H7 (cell line): ENCODE measurements around the gene IER5L. TPM values are rescaled to one million over a fixed set of nuclear protein-coding genes. Genes with fewer than 3 reads are reported as not detected.

Experiments
- DNase-seq: peaks from one replicate; pipeline ENCODE4 v3.0.0; 2012
- H3K27me3 ChIP-seq: 2 replicates; pipeline ENCODE4 v1.6.0; 2011; ENCODE audit warnings: mild to moderate bottlenecking, low read length; ENCODE audit not compliant: control insufficient read depth, insufficient read depth
- H3K36me3 ChIP-seq: replicated peaks from 2 replicates; pipeline ENCODE4 v1.5.1; 2011; ENCODE audit warnings: low read length; ENCODE audit not compliant: control insufficient read depth, insufficient read depth
- H3K4me3 ChIP-seq: 2 replicates; pipeline ENCODE4 v1.5.1; 2011; ENCODE audit warnings: low read depth, mild to moderate bottlenecking, control low read depth, low read length, moderate library complexity; ENCODE audit not compliant: insufficient read depth
- total RNA-seq: library from RNA; depleted of rRNA; stranded (reverse); fragments of >200 nt; shearing (Covaris generic); gene quantifications from 2 replicates; pipeline ENCODE4 v1.2.3, GENCODE V29; 2014; rRNA removed

Gene IER5L
- total RNA-seq: 11.1 and 13.3 TPM in 2 replicates

GRCh38 chr9:129177791-129178567 is at the start of gene IER5L:
TSS of gene IER5L (minus strand) at chr9:129178261. CDS start at chr9:129178052, 209 bp downstream.
- H3K4me3 ChIP-seq: peak within 1 kb of the TSS; percentile 71
- DNase-seq: peak; percentile 100
- H3K27me3 ChIP-seq: peaks cover 72% of the 10 kb centered on the region
- no peaks in the 10 kb centered on the region for H3K36me3 ChIP-seq

GRCh38 chr9:129227843-129228189 is 49.8 kb upstream of the IER5L start:
- no peaks in the 10 kb centered on the region for H3K36me3 ChIP-seq
- H3K27me3 ChIP-seq: no peaks in the 10 kb centered on the region
- no peak overlapping the region for H3K4me3 ChIP-seq
- DNase-seq: no peak

GRCh38 chr9:129225815-129226214 is 47.8 kb upstream of the IER5L start:
- Histone ChIP-seq H3K27me3 (no peaks in the 10 kb centered on the region), H3K36me3 (no peaks in the 10 kb centered on the region), H3K4me3 (no peak overlapping the region)
- DNase-seq: peak; percentile 82

- Histone ChIP-seq H3K4me3 (no peak overlapping the region), H3K27me3 (no peaks in the 10 kb centered on the region), H3K36me3 (no peaks in the 10 kb centered on the region)
- no peak for DNase-seq
These were observed 47.4 kb upstream of the IER5L start for GRCh38 chr9:129225490-129225778.

- DNase-seq: no peak
- no peaks in the 10 kb centered on the region for H3K27me3 ChIP-seq
These were observed 46.8 kb upstream of the IER5L start for GRCh38 chr9:129224618-129225489.

GRCh38 chr9:129223551-129224208 is 45.6 kb upstream of the IER5L start:
- H3K27me3 ChIP-seq: no peaks in the 10 kb centered on the region
- no peak overlapping the region for H3K4me3 ChIP-seq
- no peak for DNase-seq
- no peaks in the 10 kb centered on the region for H3K36me3 ChIP-seq

More at GRCh38 chr9:129224618-129225489, 46.8 kb upstream of the IER5L start:
- Histone ChIP-seq H3K4me3 (no peak overlapping the region), H3K36me3 (no peaks in the 10 kb centered on the region)

- no peak overlapping the region for H3K4me3 ChIP-seq
- H3K27me3 ChIP-seq: no peaks in the 10 kb centered on the region
- DNase-seq: no peak
- no peaks in the 10 kb centered on the region for H3K36me3 ChIP-seq
These were observed 44.8 kb upstream of the IER5L start for GRCh38 chr9:129222819-129223218.

GRCh38 chr9:129221979-129222635 is 44.0 kb upstream of the IER5L start:
- Histone ChIP-seq H3K36me3 (no peaks in the 10 kb centered on the region), H3K27me3 (no peaks in the 10 kb centered on the region), H3K4me3 (no peak overlapping the region)
- DNase-seq: peak; percentile 58

- Histone ChIP-seq H3K27me3 (no peaks in the 10 kb centered on the region), H3K36me3 (no peaks in the 10 kb centered on the region), H3K4me3 (no peak overlapping the region)
- DNase-seq: no peak
These were observed 43.2 kb upstream of the IER5L start for GRCh38 chr9:129221233-129221632.

- no peaks in the 10 kb centered on the region for H3K27me3 ChIP-seq
- H3K4me3 ChIP-seq: no peak overlapping the region
- no peaks in the 10 kb centered on the region for H3K36me3 ChIP-seq
- DNase-seq: no peak
These were observed 42.7 kb upstream of the IER5L start for GRCh38 chr9:129220771-129221170.

GRCh38 chr9:129218918-129219317 is 40.9 kb upstream of the IER5L start:
- DNase-seq: no peak
- Histone ChIP-seq H3K4me3 (no peak overlapping the region), H3K36me3 (no peaks in the 10 kb centered on the region; the same call in 1 of the 2 replicates), H3K27me3 (no peaks in the 10 kb centered on the region)

GRCh38 chr9:129218272-129218625 is 40.2 kb upstream of the IER5L start:
- DNase-seq: no peak
- Histone ChIP-seq H3K27me3 (no peaks in the 10 kb centered on the region), H3K36me3 (no peaks in the 10 kb centered on the region; the same call in none of the 2 replicates), H3K4me3 (no peak overlapping the region)

- H3K27me3 ChIP-seq: no peaks in the 10 kb centered on the region
- DNase-seq: no peak
- no peaks in the 10 kb centered on the region; the same call in none of the 2 replicates for H3K36me3 ChIP-seq
- no peak overlapping the region for H3K4me3 ChIP-seq
These were observed 35.5 kb upstream of the IER5L start for GRCh38 chr9:129213551-129213950.

GRCh38 chr9:129211686-129212085 is 33.6 kb upstream of the IER5L start:
- H3K36me3 ChIP-seq: no peaks in the 10 kb centered on the region; the same call in none of the 2 replicates
- DNase-seq: no peak
- no peaks in the 10 kb centered on the region for H3K27me3 ChIP-seq
- H3K4me3 ChIP-seq: no peak overlapping the region
